ENCODE data around the gene JAKMIP2.

JAKMIP2 gene

DNA sequence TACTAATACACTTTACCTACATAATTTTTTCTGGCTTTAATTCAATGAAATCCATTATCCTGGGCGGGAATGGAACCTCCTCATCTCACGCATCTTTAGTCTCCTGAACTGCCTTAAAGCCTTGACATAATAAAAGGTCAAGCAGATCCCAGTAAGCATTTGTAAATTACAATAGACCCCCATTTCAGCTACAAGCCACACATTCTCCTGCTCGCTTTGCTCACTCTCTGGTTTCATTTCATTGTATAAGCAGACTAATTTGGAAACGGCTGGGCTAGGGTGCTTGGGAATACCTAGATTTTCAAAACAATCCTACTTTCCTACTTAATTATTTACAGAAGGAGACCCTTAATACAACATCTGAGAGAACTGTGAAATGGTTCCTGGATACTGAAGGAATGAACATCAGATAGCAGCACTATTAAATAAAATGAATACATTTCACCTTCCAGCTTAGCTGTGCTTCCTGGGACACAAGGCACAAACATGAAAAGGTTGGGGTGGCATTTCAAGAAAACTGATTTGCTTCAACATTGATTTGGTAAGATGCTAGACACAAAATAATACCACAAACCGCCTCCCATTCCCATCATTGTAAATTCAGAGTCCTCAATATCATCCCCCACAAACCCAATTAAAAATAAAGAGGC is 1.5 kb downstream of the JAKMIP2 start:
- peaks cover 11% of the 10 kb centered on the region for H3K36me3 ChIP-seq (ENCODE audit: insufficient read depth, low read length)
- peak overlapping the region; percentile 66 for H3K9ac ChIP-seq (ENCODE audit: insufficient read length)
- peak overlapping the region; percentile 91 for H3K4me3 ChIP-seq
- TF ChIP-seq EZH2 (IDR thresholded peaks at IDR 0.05): no peak
- no peak for TF ChIP-seq POLR2AphosphoS5 (IDR thresholded peaks at IDR 0.05; ENCODE audit: borderline replicate concordance, low read depth, low read length)
- no peak for TF ChIP-seq FOXP2 (optimal IDR thresholded peaks at IDR 0.05; ENCODE audit: control extremely low read depth, extremely low read length, insufficient read depth)
- peak overlapping the region; percentile 81 for H3K27ac ChIP-seq
- H3K9me3 ChIP-seq (ENCODE audit: low read depth, low read length): 0 out of 2 replicates have a peak, but pooled peaks cover 5% of the 10 kb centered on the region
- DNase-seq (ENCODE audit: low read depth, low spot score): no peak

- Histone ChIP-seq H3K9me3 (ENCODE audit: low read depth, low read length) (0 out of 2 replicates have a peak, but pooled peaks cover 10% of the 10 kb centered on the region), H3K27ac (peak overlapping the region; percentile 81), H3K36me3 (ENCODE audit: insufficient read depth, low read length) (peaks cover 18% of the 10 kb centered on the region), H3K9ac (ENCODE audit: insufficient read length) (peak overlapping the region; percentile 66), H3K4me3 (peak overlapping the region; percentile 91)
- no peak for TF ChIP-seq FOXP2 (optimal IDR thresholded peaks at IDR 0.05; ENCODE audit: control extremely low read depth, extremely low read length, insufficient read depth)
- no peak for TF ChIP-seq POLR2AphosphoS5 (IDR thresholded peaks at IDR 0.05; ENCODE audit: borderline replicate concordance, low read depth, low read length)
- no peak for TF ChIP-seq EZH2 (IDR thresholded peaks at IDR 0.05)
- DNase-seq (ENCODE audit: low read depth, low spot score): no peak
Measured at GRCh38 chr5:147779694-147780093, 2.8 kb downstream of the JAKMIP2 start.

GRCh38 chr5:147776989-147777388 is 5.5 kb downstream of the JAKMIP2 start:
- Histone ChIP-seq H3K9me3 (ENCODE audit: low read depth, low read length) (0 out of 2 replicates have a peak, but pooled peaks cover 10% of the 10 kb centered on the region), H3K4me3 (no peak overlapping the region), H3K27ac (peak overlapping the region; percentile 17; the same call in 1 of the 2 replicates), H3K36me3 (ENCODE audit: insufficient read depth, low read length) (peaks cover 18% of the 10 kb centered on the region), H3K9ac (ENCODE audit: insufficient read length) (no peak overlapping the region)
- no peak for DNase-seq (ENCODE audit: low read depth, low spot score)
- TF ChIP-seq EZH2 (IDR thresholded peaks at IDR 0.05) (no peak), FOXP2 (optimal IDR thresholded peaks at IDR 0.05; ENCODE audit: control extremely low read depth, extremely low read length, insufficient read depth) (no peak), POLR2AphosphoS5 (IDR thresholded peaks at IDR 0.05; ENCODE audit: borderline replicate concordance, low read depth, low read length) (no peak)

- Histone ChIP-seq H3K36me3 (ENCODE audit: insufficient read depth, low read length) (peaks cover 18% of the 10 kb centered on the region), H3K4me3 (no peak overlapping the region), H3K27ac (peak overlapping the region; percentile 78; the same call in 1 of the 2 replicates), H3K9ac (ENCODE audit: insufficient read length) (no peak overlapping the region), H3K9me3 (ENCODE audit: low read depth, low read length) (0 out of 2 replicates have a peak, but pooled peaks cover 10% of the 10 kb centered on the region)
- TF ChIP-seq EZH2 (IDR thresholded peaks at IDR 0.05) (no peak), POLR2AphosphoS5 (IDR thresholded peaks at IDR 0.05; ENCODE audit: borderline replicate concordance, low read depth, low read length) (no peak), FOXP2 (optimal IDR thresholded peaks at IDR 0.05; ENCODE audit: control extremely low read depth, extremely low read length, insufficient read depth) (no peak)
- DNase-seq (ENCODE audit: low read depth, low spot score): no peak
Measured at GRCh38 chr5:147773587-147773986, 8.9 kb downstream of the JAKMIP2 start.

- H3K9ac ChIP-seq (ENCODE audit: insufficient read length): no peak overlapping the region
- peak overlapping the region; percentile 78 for H3K27ac ChIP-seq
- H3K36me3 ChIP-seq (ENCODE audit: insufficient read depth, low read length): peaks cover 18% of the 10 kb centered on the region
- TF ChIP-seq POLR2AphosphoS5 (IDR thresholded peaks at IDR 0.05; ENCODE audit: borderline replicate concordance, low read depth, low read length) (no peak), EZH2 (IDR thresholded peaks at IDR 0.05) (no peak), FOXP2 (optimal IDR thresholded peaks at IDR 0.05; ENCODE audit: control extremely low read depth, extremely low read length, insufficient read depth) (no peak)
- peak overlapping the region; percentile 30; the same call in 1 of the 2 replicates for H3K4me3 ChIP-seq
- 0 out of 2 replicates have a peak, but pooled peaks cover 10% of the 10 kb centered on the region for H3K9me3 ChIP-seq (ENCODE audit: low read depth, low read length)
- DNase-seq (ENCODE audit: low read depth, low spot score): no peak
Measured at GRCh38 chr5:147773139-147773538, 9.4 kb downstream of the JAKMIP2 start.

GRCh38 chr5:147767048-147767447 is 15.5 kb downstream of the JAKMIP2 start:
- H3K36me3 ChIP-seq (ENCODE audit: insufficient read depth, low read length): 0 out of 2 replicates have a peak, but pooled peaks cover 5% of the 10 kb centered on the region
- H3K4me3 ChIP-seq: no peak overlapping the region; the same call in 1 of the 2 replicates
- TF ChIP-seq EZH2 (IDR thresholded peaks at IDR 0.05) (no peak), POLR2AphosphoS5 (IDR thresholded peaks at IDR 0.05; ENCODE audit: borderline replicate concordance, low read depth, low read length) (no peak), FOXP2 (optimal IDR thresholded peaks at IDR 0.05; ENCODE audit: control extremely low read depth, extremely low read length, insufficient read depth) (no peak)
- no peak for DNase-seq (ENCODE audit: low read depth, low spot score)
- H3K9ac ChIP-seq (ENCODE audit: insufficient read length): no peak overlapping the region
- H3K9me3 ChIP-seq (ENCODE audit: low read depth, low read length): no peaks in the 10 kb centered on the region
- H3K27ac ChIP-seq: peak overlapping the region; percentile 82; the same call in 1 of the 2 replicates

DNA sequence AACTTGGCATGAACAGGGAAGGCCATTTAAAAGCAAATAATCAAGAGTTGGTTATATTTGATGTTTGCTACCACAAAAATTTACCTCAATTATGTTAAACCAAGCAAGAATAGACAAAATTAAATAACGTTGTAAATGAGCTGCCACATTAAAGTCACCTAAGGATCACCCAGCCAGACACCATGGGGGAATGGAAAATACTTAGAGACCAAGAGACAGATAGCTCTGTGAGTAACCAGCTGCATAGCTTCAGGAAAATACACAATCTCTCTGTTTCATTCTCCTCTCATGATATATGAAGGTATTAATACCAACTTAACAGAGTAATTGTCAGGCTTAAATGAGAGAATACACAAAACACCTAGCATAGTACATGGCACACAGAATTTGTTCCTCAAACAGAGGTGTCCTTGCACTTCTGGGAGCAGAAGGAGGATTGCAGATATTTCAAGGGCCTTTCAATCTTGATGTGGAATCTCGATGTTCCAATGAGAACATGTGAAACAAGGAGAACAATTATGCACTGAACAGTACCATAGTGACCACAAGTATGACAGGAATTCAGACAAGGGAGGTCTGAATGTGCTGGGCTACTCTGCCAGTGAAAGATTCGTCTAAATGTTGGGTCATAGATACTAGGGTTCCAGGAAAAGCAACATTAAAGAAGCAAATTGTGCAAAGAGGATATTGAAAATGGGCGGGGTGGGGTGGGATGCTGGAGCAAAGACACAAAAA is 18.6 kb downstream of the JAKMIP2 start:
- H3K9me3 ChIP-seq (ENCODE audit: low read depth, low read length): no peaks in the 10 kb centered on the region
- TF ChIP-seq EZH2 (IDR thresholded peaks at IDR 0.05): no peak
- TF ChIP-seq POLR2AphosphoS5 (IDR thresholded peaks at IDR 0.05; ENCODE audit: borderline replicate concordance, low read depth, low read length): no peak
- TF ChIP-seq FOXP2 (optimal IDR thresholded peaks at IDR 0.05; ENCODE audit: control extremely low read depth, extremely low read length, insufficient read depth): no peak
- 0 out of 2 replicates have a peak, but pooled peaks cover 13% of the 10 kb centered on the region for H3K36me3 ChIP-seq (ENCODE audit: insufficient read depth, low read length)
- no peak overlapping the region for H3K9ac ChIP-seq (ENCODE audit: insufficient read length)
- DNase-seq (ENCODE audit: low read depth, low spot score): no peak
- peak overlapping the region; percentile 55 for H3K27ac ChIP-seq
- H3K4me3 ChIP-seq: no peak overlapping the region; the same call in 1 of the 2 replicates

All from SK-N-MC (cell line).